SK-N-SH (cell line): Measurements from ENCODE around the gene SDR42E1. TPM values are rescaled to one million over a fixed set of nuclear protein-coding genes. Genes with fewer than 3 reads are reported as not detected.

ENCODE experiments used
- CTCF ChIA-PET: fragments of 300-600, 350-600 bp; formaldehyde crosslinking; extraction: SDS; loops from one replicate; lab custom pipeline; 2021; lab: Yijun Ruan, JAX
- POLR2A ChIA-PET: fragments of 350-600 bp; sonication (Branson Sonifier 250); formaldehyde crosslinking; extraction: SDS; loops from one replicate; lab custom pipeline; 2020; ENCODE audit warnings: antibody characterized with exemption, inconsistent platforms; lab: Yijun Ruan, JAX
- DNase-seq: peaks from one replicate; pipeline ENCODE4 v3.0.0; 2012
- H2AFZ ChIP-seq: fragments of 200-600 bp; sonication (generic); 2 replicates; pipeline ENCODE4 v1.8.1; 2016; ENCODE audit warnings: antibody characterized with exemption, mild to moderate bottlenecking, low read depth
- H3F3A ChIP-seq: fragments of 200-600 bp; sonication (generic); replicated peaks from 2 replicates; pipeline ENCODE3; 2016; ENCODE audit warnings: antibody characterized with exemption, mild to moderate bottlenecking; ENCODE audit not compliant: insufficient read depth
- H3K27ac ChIP-seq, 2 experiments: fragments of 200-500 bp in 1 of 2; fragments of 200-600 bp in 1 of 2; sonication (Bioruptor generic) in 1 of 2; sonication (generic), shearing (Covaris generic) in 1 of 2; 2 replicates each; pipeline versions ENCODE4 v1.5.1 to v1.6.1; 2014 to 2016; ENCODE audit warnings: low read depth in 2 of 2, inconsistent platforms in 1 of 2, low read length in 1 of 2, mild to moderate bottlenecking in 1 of 2, mixed read lengths in 1 of 2
- H3K27me3 ChIP-seq: fragments of 200-600 bp; sonication (generic), shearing (Covaris generic); 2 replicates; pipeline ENCODE4 v1.6.1; 2016; ENCODE audit warnings: mixed run types; ENCODE audit not compliant: insufficient read depth
- H3K36me3 ChIP-seq, 2 experiments: fragments of 200-500 bp in 1 of 2; fragments of 200-600 bp in 1 of 2; sonication (Bioruptor generic) in 1 of 2; sonication (generic) in 1 of 2; replicated peaks in 1 of 2; 2 replicates each; pipeline versions ENCODE3 to v1.5.1; 2014 to 2016; ENCODE audit warnings: low read length in 1 of 2, mild to moderate bottlenecking in 1 of 2; ENCODE audit not compliant: insufficient read depth in 2 of 2, control insufficient read depth in 1 of 2
- H3K4me1 ChIP-seq, 2 experiments: fragments of 200-500 bp in 1 of 2; fragments of 200-600 bp in 1 of 2; sonication (Bioruptor generic) in 1 of 2; sonication (generic), shearing (Covaris generic) in 1 of 2; 2 replicates each; pipeline versions ENCODE4 v1.5.1 to v1.6.1; 2014 to 2016; ENCODE audit warnings: low read depth in 1 of 2, low read length in 1 of 2, mixed run types in 1 of 2; ENCODE audit not compliant: insufficient read depth in 2 of 2, control insufficient read depth in 1 of 2
- H3K4me2 ChIP-seq: fragments of 200-600 bp; sonication (generic), shearing (Covaris generic); 2 replicates; pipeline ENCODE4 v1.6.1; 2017; ENCODE audit warnings: mixed run types
- H3K4me3 ChIP-seq, 2 experiments: fragments of 200-500 bp in 1 of 2; fragments of 200-600 bp in 1 of 2; sonication (Bioruptor generic) in 1 of 2; sonication (generic), shearing (Covaris generic) in 1 of 2; 2 replicates each; pipeline versions ENCODE4 v1.5.1 to v1.8.1; 2014 to 2016; ENCODE audit warnings: low read depth in 2 of 2, inconsistent platforms in 1 of 2, low read length in 1 of 2, mild to moderate bottlenecking in 1 of 2, mixed read lengths in 1 of 2, moderate library complexity in 1 of 2
- H3K79me2 ChIP-seq: fragments of 200-600 bp; sonication (generic); 2 replicates; pipeline ENCODE4 v1.8.1; 2017; ENCODE audit warnings: mild to moderate bottlenecking; ENCODE audit not compliant: insufficient read depth
- H3K9ac ChIP-seq: fragments of 200-600 bp; sonication (generic); 2 replicates; pipeline ENCODE4 v1.6.1; 2017; ENCODE audit warnings: mixed run types
- H3K9me2 ChIP-seq: fragments of 200-600 bp; sonication (generic); 2 replicates; pipeline ENCODE4 v1.6.1; 2017; ENCODE audit warnings: mixed run types
- H3K9me3 ChIP-seq: fragments of 200-600 bp; sonication (generic); 2 replicates; pipeline ENCODE4 v1.6.1; 2017; ENCODE audit warnings: mixed run types, mild to moderate bottlenecking, moderate library complexity
- H4K20me1 ChIP-seq: fragments of 200-600 bp; sonication (generic); 2 replicates; pipeline ENCODE4 v1.6.1; 2017; ENCODE audit warnings: mild to moderate bottlenecking, mixed run types; ENCODE audit not compliant: insufficient read depth
- FOSL2 ChIP-seq: IDR thresholded peaks from 2 replicates; pipeline ENCODE4 v1.4.0; 2012; ENCODE audit warnings: low read depth, mild to moderate bottlenecking, moderate library complexity, borderline replicate concordance
- FOXJ3 ChIP-seq: sonication (generic); formaldehyde crosslinking; IDR thresholded peaks from 2 replicates; pipeline ENCODE4 v1.5.1; 2020; ENCODE audit warnings: mild to moderate bottlenecking, missing genetic modification reagents
- GABPA ChIP-seq: IDR thresholded peaks from 2 replicates; pipeline ENCODE4 v1.4.0; 2012; ENCODE audit warnings: low read depth, mild to moderate bottlenecking
- JUND ChIP-seq: IDR thresholded peaks from 2 replicates; pipeline ENCODE4 v1.4.0; 2012
- MXI1 ChIP-seq: IDR thresholded peaks from 2 replicates; pipeline ENCODE4 v1.6.1; 2012; ENCODE audit warnings: mild to moderate bottlenecking, low read depth, low read length, improper control_type of control experiment
- NFIC ChIP-seq: IDR thresholded peaks from 2 replicates; pipeline ENCODE4 v1.4.0; 2012; ENCODE audit warnings: borderline replicate concordance
- RAD21 ChIP-seq: IDR thresholded peaks from 2 replicates; pipeline ENCODE4 v1.6.1; 2012; ENCODE audit warnings: mild to moderate bottlenecking, low read length
- RCOR1 ChIP-seq: fragments of 150-350 bp; IDR thresholded peaks from 2 replicates; pipeline ENCODE4 v1.6.1; 2017; ENCODE audit warnings: antibody characterized with exemption, low read length
- REST ChIP-seq: IDR thresholded peaks from 2 replicates; pipeline ENCODE4 v1.6.1; 2012; ENCODE audit warnings: mild to moderate bottlenecking, low read depth, low read length, moderate library complexity
- SIN3A ChIP-seq: IDR thresholded peaks from 2 replicates; pipeline ENCODE4 v1.6.1; 2012; ENCODE audit warnings: low read depth, mild to moderate bottlenecking, low read length, moderate library complexity, borderline replicate concordance
- SMC3 ChIP-seq: IDR thresholded peaks from 2 replicates; pipeline ENCODE4 v1.6.1; 2012; ENCODE audit warnings: low read depth, low read length, improper control_type of control experiment
- ZBTB33 ChIP-seq: IDR thresholded peaks from 2 replicates; pipeline ENCODE4 v1.4.0; 2012; ENCODE audit warnings: low read depth, borderline replicate concordance
- WGBS: methylation state at CpG from one replicate; pipeline ENCODE4 v1.1.6; 2017; ENCODE audit warnings: low lambda C conversion rate; 5-methylcytosine and 5-hydroxymethylcytosine counted together
- polyA plus RNA-seq, 3 experiments: library from polyadenylated mRNA; depleted of rRNA; stranded (reverse); fragments of >200 nt; gene quantifications; 2 replicates each; pipeline ENCODE4 v1.2.3, GENCODE V29; 2012

SDR42E1 gene
- polyA plus RNA-seq, 1 of the 3 experiments (the other 2 are of a cell fraction): not detected

GRCh38 chr16:82004601-82005000 lies 6.7 kb downstream of the SDR42E1 start:
- no peaks in the 10 kb centered on the region for H3F3A ChIP-seq
- CTCF ChIA-PET: no interaction called here
- H3K27me3 ChIP-seq: 0 out of 2 replicates have a peak, but pooled peaks cover 4% of the 10 kb centered on the region
- POLR2A ChIA-PET: no interaction called here
- H3K9ac ChIP-seq: no peak overlapping the region
- 0 out of 2 replicates have a peak, but pooled peaks cover 3% of the 10 kb centered on the region for H3K9me3 ChIP-seq
- H3K4me2 ChIP-seq: no peak overlapping the region
- H4K20me1 ChIP-seq: no peaks in the 10 kb centered on the region
- DNase-seq: no peak
- H3K4me3 ChIP-seq: no peak overlapping the region
- WGBS: 56% methylated on average over 5 of the region's 5 CpGs
- no peak overlapping the region for H2AFZ ChIP-seq
- H3K79me2 ChIP-seq: no peaks in the 10 kb centered on the region
- H3K36me3 ChIP-seq: no peaks in the 10 kb centered on the region
- peaks cover 0 to 3% of the 10 kb centered on the region in 2 experiments; a peak in 1 of 4 replicates for H3K4me1 ChIP-seq
- H3K9me2 ChIP-seq: no peaks in the 10 kb centered on the region
- TF ChIP-seq GABPA: no peak
- no peak for TF ChIP-seq RCOR1
- no peak for TF ChIP-seq FOXJ3
- TF ChIP-seq SMC3: no peak
- no peak for TF ChIP-seq RAD21
- TF ChIP-seq MXI1: no peak
- TF ChIP-seq JUND: no peak
- TF ChIP-seq FOSL2: no peak
- TF ChIP-seq REST: no peak
- TF ChIP-seq NFIC: no peak
- H3K27ac ChIP-seq: no peak overlapping the region

GRCh38 chr16:82002831-82003230 lies 8.4 kb downstream of the SDR42E1 start:
- Histone ChIP-seq H4K20me1 (no peaks in the 10 kb centered on the region), H3K9ac (no peak overlapping the region), H3K9me3 (no peaks in the 10 kb centered on the region), H3K36me3 (no peaks in the 10 kb centered on the region), H3K4me3 (no peak overlapping the region), H3K79me2 (no peaks in the 10 kb centered on the region), H3K27me3 (0 out of 2 replicates have a peak, but pooled peaks cover 4% of the 10 kb centered on the region), H3K4me2 (no peak overlapping the region), H3K27ac (no peak overlapping the region), H3F3A (no peaks in the 10 kb centered on the region), H2AFZ (no peak overlapping the region), H3K9me2 (no peaks in the 10 kb centered on the region), H3K4me1 (peaks cover 0 to 3% of the 10 kb centered on the region in 2 experiments; a peak in 1 of 4 replicates)
- 28% methylated on average over 3 of the region's 3 CpGs for WGBS
- DNase-seq: no peak
- ChIA-PET POLR2A (no interaction called here), CTCF (interaction anchor here (1.0 kb wide), 1 partner anchor 227 kb away, joined by 3 read pairs; no protein-coding TSS in a partner anchor)
- TF ChIP-seq SIN3A: no peak
- no peak for TF ChIP-seq SMC3
- TF ChIP-seq ZBTB33: no peak
